ENCODE data around the gene KLF2. TPM values are rescaled to one million over a fixed set of nuclear protein-coding genes. Genes with fewer than 3 reads are reported as not detected.

Gene KLF2
- total and polyA plus RNA-seq, 10 of the 15 experiments (the other 5 are each of a cell fraction or from before 2014, with no cell fraction given) = 0.16 to 13.7 (median 1.0) TPM

GRCh38 chr19:16328824-16329482 is 4.3 kb downstream of the KLF2 start:
- Histone ChIP-seq H3K9ac (ENCODE audit: control insufficient read depth, insufficient read depth, low read length) (peak overlapping the region; percentile 9; the same call in 1 of the 2 replicates), H3K27ac (ENCODE audit: control insufficient read depth, insufficient read depth) (no peak overlapping the region), H2AFZ (ENCODE audit: control insufficient read depth, low read depth, low read length) (no peak overlapping the region), H3K9me3 (replicated peaks; ENCODE audit: control insufficient read depth, insufficient read depth, low read length) (no peaks in the 10 kb centered on the region), H3K4me2 (ENCODE audit: control insufficient read depth, insufficient read depth) (peak overlapping the region; percentile 66), H3K79me2 (ENCODE audit: control insufficient read depth, insufficient read depth, low read length) (peaks cover 5% of the 10 kb centered on the region), H3K27me3 (replicated peaks in 1 of 2; ENCODE audit: control insufficient read depth in 2 of 2, insufficient read depth in 2 of 2, low read length in 1 of 2) (no peaks in the 10 kb centered on the region), H4K20me1 (ENCODE audit: control insufficient read depth, insufficient read depth) (no peaks in the 10 kb centered on the region), H3K4me1 (ENCODE audit: control insufficient read depth, insufficient read depth, low read length) (peaks cover 33% of the 10 kb centered on the region), H3K36me3 (ENCODE audit: control insufficient read depth in 2 of 2, insufficient read depth in 2 of 2, low read length in 1 of 2) (no peaks in the 10 kb centered on the region), H3K4me3 (no peak overlapping the region)
- ChIA-PET POLR2A (interaction anchor here (0.7 to 2.2 kb wide), 6 partner anchors 8 to 69 kb away, joined by 3 to 10 read pairs (median 3); no protein-coding TSS in a partner anchor), CTCF (interaction anchor here (0.7 to 5.0 kb wide), 10 partner anchors 11 to 888 kb away, joined by 3 to 27 read pairs (median 12); no protein-coding TSS in a partner anchor), SMC1A (ENCODE audit: uncharacterized antibody, unreplicated experiment) (interaction anchor here (0.6 to 5.8 kb wide), 14 partner anchors 9 to 414 kb away, joined by 3 to 50 read pairs (median 6); no protein-coding TSS in a partner anchor), RAD21 (ENCODE audit: unreplicated experiment) (interaction anchor here (0.9 to 3.6 kb wide), 9 partner anchors 10 to 81 kb away, joined by 3 to 32 read pairs (median 11); no protein-coding TSS in a partner anchor)
- WGBS (ENCODE audit: insufficient coverage, insufficient replicate concordance, low lambda C conversion rate, missing lambda C conversion rate) = 23% methylated on average over 11 of the region's 11 CpGs
- intact Hi-C loops (cut with micrococcal nuclease; ENCODE audit: unreplicated experiment) = loop anchor here (2.0 to 5.0 kb wide), 2 partner anchors 38 to 82 kb away; no protein-coding TSS in a partner anchor
- TF ChIP-seq RAD21 (IDR thresholded peaks at IDR 0.05; ENCODE audit: insufficient read depth, low read depth, low read length) (0 out of 2 replicates have a peak, but pooled peaks have one; percentile 6), MYB (IDR thresholded peaks at IDR 0.05; ENCODE audit: borderline replicate concordance, low read depth, low read length) (no peak), IKZF2 (IDR thresholded peaks at IDR 0.05) (0 out of 4 replicates have a peak, but pooled peaks of 1 of the 2 experiments have one; percentile 1)
- TF ChIP-seq, protein P1, sequence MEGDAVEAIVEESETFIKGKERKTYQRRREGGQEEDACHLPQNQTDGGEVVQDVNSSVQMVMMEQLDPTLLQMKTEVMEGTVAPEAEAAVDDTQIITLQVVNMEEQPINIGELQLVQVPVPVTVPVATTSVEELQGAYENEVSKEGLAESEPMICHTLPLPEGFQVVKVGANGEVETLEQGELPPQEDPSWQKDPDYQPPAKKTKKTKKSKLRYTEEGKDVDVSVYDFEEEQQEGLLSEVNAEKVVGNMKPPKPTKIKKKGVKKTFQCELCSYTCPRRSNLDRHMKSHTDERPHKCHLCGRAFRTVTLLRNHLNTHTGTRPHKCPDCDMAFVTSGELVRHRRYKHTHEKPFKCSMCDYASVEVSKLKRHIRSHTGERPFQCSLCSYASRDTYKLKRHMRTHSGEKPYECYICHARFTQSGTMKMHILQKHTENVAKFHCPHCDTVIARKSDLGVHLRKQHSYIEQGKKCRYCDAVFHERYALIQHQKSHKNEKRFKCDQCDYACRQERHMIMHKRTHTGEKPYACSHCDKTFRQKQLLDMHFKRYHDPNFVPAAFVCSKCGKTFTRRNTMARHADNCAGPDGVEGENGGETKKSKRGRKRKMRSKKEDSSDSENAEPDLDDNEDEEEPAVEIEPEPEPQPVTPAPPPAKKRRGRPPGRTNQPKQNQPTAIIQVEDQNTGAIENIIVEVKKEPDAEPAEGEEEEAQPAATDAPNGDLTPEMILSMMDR (IDR thresholded peaks at IDR 0.05 in 2 of 3, conservative IDR thresholded peaks at IDR 0.05 in 1 of 3; ENCODE audit: control insufficient read depth in 2 of 3, extremely low read depth in 1 of 3, insufficient read depth in 1 of 3, low read depth in 3 of 3, low read length in 3 of 3) = peak in 1 of 3 experiments; percentile 8; a peak in 2 of 6 replicates
- TF ChIP-seq, protein P2, sequence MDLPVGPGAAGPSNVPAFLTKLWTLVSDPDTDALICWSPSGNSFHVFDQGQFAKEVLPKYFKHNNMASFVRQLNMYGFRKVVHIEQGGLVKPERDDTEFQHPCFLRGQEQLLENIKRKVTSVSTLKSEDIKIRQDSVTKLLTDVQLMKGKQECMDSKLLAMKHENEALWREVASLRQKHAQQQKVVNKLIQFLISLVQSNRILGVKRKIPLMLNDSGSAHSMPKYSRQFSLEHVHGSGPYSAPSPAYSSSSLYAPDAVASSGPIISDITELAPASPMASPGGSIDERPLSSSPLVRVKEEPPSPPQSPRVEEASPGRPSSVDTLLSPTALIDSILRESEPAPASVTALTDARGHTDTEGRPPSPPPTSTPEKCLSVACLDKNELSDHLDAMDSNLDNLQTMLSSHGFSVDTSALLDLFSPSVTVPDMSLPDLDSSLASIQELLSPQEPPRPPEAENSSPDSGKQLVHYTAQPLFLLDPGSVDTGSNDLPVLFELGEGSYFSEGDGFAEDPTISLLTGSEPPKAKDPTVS (IDR thresholded peaks at IDR 0.05; ENCODE audit: low read depth, low read length) = no peak
- ATAC-seq (peak; percentile 10), FAIRE-seq (peak; percentile 86), DNase-seq (ENCODE audit: low read depth, low spot score) (no peak)
- BruUV-seq (replicated peaks) = no TSS peak
- in situ Hi-C loops (cut with MboI) = loop anchor here (5.0 kb wide), 1 partner anchor 82 kb away; no protein-coding TSS in a partner anchor
